GM18507 (cell line): ENCODE measurements around the gene IGFN1.

ENCODE experiments used
- DNase-seq: peaks from one replicate; pipeline ENCODE4 v3.0.0; 2011; ENCODE audit warnings: low read depth; ENCODE audit not compliant: insufficient read length; ENCODE audit errors: extremely low spot score
- FAIRE-seq: peaks from 2 replicates; lab custom pipeline; 2011; peaks lifted over from hg19 to GRCh38; lab: Jason Lieb, UNC

Gene IGFN1

GRCh38 chr1:201276891-201277290 is 86.3 kb downstream of the IGFN1 start:
- FAIRE-seq (no peak), DNase-seq (no peak)

- FAIRE-seq (no peak), DNase-seq (no peak)
Measured at GRCh38 chr1:201277441-201277840, 86.8 kb downstream of the IGFN1 start.
